GM19463 (cell line): Measurements from ENCODE around the gene SNN.
A peak's percentile ranks its signal among the peaks of the same experiment; 100 is the strongest.

Experiments used
- ATAC-seq: cut with Tn5 transposase; IDR thresholded peaks from one replicate; pipeline ENCODE4 v1.9.1; 2021; ENCODE audit warnings: mild to moderate bottlenecking, moderate library complexity; ENCODE audit not compliant: unreplicated experiment

The SNN gene

DNA sequence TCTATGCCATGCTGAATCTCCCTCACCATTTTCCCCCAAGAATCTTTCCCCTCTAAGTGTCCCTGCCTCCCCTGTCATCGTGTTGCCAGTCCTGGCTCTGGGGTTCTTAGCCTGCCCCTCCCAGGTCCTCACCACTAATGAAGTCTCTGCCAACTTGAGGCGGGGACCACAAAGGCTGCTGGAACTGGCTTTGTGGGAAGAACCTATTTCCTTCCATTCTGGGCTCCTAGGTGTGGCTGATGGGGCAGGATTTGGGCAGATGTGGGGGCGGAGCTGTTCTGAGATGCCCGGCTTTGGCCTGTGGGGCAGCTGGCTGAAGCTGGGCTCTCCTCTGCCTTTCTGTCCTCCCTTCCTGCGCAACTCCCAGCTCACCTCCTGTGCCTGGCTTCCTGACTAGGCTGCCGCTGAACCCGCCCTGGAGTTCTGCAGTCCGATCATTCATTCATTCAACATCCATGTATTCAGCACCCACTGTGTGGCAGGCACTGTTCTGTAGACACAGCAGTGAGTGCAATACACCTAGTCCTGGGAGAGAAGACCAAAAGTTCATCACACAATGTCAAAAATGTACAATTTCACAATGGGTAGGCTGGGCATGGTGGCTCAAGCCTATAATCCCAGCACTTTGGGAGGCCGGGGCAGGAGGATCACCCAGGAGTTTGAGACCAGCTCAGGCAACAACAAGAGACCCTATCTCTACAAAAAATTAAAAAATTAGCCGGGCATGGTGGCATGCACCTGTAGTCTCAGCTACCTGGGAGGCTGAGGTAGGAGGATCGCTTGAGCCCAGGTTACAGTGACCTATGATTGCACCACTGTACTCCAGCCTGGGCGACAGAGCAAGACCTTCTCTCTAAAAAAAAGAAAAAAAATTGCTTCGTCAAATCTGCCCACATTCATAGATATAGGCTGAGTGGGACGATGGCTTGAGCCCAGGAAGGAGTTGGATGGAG, 1.9 kb upstream of the SNN start:
- no peak for ATAC-seq

DNA sequence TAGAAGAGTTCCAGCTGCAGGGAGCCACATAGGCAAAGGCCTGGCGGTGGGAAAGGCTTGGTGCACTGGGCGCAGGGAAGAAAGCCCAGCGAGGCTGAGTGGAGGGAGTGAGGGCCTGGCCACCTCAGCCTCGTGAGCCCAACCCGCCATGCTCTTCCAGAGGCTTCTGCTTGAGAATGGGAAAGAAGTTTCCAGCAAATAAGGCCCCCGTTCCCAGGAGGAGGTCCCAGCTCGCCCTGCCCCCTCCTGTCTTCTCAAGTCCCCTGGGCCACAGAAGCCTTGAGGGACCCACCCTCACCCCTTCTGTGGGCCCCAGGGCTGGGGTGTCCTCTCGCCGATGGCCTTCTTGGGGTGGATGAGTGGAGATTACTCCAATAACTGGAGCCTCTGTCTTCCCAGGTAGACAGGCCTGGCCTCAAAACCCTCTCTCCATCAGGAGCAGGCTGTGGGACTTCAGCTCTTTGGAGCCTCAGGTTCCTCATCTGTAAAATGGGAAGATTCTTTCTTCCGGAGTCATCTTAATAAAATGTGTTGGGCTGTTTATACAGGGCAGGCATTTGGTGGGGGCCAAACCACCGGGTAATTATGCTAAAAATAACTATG, 933 bp upstream of the SNN start:
- ATAC-seq = no peak

DNA sequence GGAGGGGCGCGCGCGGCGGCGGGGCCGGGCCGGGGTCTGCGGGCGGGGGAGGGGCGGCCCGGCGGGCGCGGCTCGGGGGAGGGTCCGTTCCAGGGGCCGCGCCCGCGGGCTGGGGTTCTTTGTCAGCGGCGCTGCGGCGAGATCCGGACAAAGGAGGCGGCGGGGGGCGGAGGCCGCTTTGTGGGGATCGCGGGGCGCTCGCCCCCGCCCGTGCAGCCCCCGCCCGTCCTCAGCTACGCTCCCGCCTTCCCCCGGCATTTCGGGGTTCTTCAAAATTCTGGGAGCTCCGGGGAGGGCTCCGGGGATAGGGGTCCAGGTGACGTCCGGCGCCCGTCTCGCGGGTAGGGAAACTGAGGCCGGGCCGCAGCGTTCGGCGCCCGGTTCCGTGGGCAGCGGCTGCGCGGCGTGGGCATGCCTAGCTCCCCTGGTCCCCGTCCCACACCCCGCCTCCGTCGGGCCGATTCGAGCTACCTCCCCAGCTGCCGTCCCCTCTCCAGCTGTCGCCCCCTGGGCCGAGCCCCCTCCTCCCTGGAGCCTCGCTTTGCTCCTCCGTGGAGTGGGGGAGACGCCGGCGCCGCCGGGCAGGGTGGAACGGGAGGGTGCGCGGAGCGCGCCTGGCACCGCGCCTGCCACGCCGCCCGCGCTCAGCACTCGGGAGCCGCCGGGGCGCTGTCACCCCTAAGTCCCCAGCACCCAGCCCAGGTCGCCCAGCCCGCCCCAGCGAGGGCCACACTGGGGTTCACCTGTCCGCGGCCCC, 546 bp downstream of the SNN start:
- no peak for ATAC-seq

DNA sequence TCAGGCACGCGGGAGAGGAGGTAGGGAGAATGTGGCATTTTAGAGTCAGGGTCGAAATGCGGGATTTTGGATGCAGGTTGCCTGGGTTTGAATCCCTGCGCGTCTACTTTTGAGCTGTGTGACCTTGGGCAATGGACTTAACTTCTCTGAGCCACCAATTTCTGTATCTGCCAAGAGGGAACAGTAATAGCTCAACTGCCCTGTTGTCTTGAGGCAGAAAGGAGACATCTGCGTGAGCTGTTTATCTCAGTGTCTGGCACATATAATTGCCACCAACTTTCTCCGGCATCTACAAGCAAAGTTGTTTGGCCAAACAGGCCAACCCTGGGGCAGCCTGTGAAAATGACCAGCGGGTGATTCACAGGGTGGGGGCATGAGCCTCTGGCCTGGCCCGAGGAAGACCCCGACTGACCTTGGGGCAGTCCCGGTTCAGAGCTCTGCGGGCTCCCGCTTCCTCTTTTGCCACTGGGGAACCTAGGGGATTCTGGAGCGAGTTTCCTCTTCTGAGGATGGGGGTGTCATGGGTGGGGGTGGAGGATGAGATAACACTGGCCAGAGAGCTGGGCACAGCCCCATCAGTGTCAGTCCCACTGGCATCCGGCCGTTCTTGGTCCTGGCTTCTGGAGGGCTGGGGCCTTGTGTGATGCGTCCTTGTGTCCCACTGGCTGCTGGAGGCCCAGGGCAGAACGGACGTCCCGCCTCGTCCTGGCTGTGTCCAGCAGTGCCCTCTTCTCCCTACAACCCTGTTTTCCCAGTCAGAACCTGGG, 1.3 kb downstream of the SNN start:
- no peak for ATAC-seq

DNA sequence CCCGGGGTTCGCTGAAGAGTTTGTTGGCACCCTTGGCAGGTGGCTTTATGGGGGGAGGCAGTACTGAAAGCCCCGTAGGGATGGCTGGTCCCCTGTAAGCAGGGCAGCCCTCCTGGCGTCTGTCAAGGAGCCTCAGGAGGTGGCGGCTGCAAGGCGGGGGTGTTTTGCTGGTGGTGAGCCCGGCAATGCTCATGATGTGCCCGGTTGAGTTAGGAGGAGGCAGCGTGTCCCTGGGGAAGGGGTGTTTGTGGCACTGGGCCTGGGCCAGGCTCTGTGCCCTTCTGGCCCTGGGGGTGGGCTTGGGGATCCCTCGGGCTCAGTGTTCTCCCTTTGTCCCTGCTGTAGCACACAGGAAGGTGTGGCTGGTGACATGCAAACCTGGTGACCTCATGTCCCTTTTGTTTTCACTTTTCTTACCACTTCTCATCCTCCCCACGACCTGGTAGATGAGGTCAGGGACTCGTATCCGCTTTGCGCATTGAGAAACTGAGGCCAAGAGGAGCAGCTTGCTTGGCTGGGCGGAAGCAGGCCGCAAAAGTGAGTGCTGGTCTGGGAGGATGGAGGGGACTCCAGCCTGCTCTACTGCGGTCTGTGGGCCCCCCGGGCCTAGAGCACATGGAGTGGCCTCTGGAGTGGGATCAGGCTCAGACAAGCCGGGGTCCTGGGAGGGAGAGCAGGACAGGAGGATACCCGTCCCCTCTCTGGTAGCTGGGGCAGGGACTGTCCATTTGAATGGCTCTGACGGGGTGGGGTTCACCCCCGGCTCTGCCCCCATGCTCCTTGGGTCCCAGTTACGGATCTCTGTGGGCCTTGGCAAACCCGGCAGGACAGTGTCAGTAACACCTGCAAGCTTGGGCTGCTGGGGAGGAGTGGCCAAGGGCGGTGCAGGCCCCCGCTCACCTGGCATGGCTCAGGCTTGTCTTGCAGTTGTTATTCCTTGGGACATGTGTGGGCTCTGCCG, 2.2 kb downstream of the SNN start:
- peak; percentile 34 for ATAC-seq

DNA sequence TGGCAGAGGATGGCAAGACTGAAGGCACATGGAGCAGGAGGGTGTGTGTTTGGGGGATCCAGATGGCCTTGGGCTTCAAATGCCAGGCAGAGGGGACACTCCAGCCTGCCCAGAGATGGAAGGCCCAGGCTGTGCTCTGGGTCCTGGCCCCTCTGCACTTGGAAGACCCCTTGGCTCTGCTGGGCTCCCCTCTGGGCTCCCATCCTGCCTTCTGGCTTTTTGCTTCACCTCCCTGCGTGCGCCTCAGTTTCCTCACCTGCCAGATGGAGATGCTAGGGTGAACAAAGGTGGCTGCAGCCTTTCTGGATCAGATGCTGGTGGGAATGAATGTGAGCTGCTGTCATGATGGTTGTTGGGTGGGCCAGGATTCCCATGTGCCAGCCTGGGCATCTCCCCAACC, 3.0 kb downstream of the SNN start:
- ATAC-seq = no peak

DNA sequence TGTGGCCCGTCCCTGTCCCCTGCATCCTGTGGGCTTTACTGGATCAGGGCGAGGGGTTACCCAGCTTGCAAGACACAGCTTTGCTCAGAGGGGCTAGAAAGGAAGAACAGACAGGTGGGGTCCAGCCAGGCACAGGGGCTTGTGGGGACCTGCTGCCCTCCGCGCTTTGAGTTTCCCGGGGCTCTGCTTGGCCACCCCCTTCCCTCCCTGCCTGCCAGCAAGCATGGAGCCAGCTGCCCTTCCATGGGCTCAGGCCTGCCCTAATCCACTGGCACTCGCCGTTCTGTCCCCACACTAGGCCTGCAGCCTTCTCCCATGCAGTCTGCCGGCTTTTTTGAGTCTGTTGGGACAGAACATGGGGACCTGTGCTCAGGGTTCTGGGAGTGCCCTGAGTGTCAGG, 3.4 kb downstream of the SNN start:
- ATAC-seq = no peak

DNA sequence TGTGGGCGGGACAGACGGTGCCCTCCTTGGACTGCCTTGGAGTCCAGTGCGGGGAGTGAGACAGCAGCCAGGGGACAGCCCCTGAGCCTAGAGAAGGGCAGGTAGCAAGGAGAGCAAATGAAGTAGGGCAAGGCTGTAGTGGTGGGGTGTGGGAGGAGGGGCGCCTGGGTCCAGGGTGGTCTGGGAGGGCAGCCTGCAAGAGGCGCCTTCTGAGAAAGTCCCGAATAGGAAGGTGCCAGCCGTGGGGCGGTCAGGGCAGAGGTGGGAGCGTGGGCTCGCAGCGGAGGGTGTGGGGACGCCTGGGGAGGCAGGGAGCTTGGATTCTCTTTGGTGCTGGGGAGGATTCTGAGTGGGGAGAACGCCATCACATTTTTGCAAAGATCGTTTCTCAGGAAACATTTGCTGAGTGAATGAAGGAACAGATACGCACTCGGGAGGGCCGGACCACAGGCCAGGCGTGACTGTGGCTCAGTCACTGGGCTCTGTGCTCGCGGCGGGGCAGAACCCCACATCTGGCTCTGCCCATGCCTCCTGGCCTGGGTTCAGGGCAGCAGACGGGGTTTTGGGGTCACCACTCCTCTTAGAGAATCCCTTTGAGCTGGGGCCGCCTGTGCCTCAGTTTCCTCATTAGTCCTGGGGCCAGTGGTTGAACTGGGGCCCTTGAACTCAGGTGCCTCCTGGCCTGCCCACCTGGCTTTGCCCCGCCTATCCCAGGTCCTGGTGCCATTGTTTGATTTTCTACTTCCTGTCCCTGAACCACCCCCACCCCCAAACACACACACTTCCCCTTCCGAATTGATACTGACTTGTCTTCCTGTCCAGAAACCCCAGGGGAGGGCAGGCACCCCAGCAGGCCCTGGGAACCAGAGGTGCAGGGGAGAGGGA, 4.2 kb downstream of the SNN start:
- no peak for ATAC-seq

DNA sequence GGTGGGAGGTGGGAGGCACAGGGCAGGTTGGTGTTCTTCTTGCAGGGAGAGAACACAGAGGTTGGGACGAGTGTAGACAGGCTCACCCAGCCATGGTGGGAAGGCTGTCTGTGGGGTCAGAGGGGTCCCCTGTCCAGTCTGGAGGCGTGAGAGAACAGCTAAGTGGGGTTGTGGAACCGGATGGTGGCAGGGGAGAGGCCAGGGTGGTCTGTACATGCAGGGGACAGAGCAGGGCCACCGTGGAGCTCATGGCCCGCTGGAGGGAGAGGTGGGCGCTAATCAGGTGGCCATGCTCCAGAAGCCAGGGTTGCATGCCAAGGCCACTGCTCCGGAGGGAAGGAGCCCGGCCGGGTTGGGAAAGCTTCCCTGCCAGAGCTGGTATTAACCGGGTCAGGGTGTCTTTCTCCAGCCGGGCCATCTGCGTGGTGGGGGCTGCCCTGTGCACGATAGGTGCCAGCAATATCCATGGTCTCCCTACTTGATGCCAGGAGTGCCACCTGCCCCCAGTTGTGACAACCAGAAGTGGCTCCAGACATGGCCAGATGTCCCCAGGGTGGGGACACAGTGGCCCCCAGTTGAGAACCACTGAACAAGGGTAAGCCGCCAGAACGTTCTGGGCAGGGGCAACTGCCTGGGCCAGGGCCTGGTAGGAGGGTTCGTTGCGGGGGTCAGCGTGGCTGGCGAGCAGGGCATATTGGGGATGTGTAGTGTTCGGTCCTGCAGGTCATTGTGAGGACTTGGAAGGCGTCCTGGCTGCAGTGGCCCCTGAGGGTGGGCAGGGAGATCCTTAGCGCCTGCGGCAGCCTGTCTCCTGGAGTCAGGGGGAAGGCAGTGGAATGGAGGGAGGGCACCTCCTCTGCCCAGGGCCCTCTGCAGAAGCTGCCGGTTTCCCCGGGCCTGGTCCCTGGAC, 5.1 kb downstream of the SNN start:
- ATAC-seq = no peak

DNA sequence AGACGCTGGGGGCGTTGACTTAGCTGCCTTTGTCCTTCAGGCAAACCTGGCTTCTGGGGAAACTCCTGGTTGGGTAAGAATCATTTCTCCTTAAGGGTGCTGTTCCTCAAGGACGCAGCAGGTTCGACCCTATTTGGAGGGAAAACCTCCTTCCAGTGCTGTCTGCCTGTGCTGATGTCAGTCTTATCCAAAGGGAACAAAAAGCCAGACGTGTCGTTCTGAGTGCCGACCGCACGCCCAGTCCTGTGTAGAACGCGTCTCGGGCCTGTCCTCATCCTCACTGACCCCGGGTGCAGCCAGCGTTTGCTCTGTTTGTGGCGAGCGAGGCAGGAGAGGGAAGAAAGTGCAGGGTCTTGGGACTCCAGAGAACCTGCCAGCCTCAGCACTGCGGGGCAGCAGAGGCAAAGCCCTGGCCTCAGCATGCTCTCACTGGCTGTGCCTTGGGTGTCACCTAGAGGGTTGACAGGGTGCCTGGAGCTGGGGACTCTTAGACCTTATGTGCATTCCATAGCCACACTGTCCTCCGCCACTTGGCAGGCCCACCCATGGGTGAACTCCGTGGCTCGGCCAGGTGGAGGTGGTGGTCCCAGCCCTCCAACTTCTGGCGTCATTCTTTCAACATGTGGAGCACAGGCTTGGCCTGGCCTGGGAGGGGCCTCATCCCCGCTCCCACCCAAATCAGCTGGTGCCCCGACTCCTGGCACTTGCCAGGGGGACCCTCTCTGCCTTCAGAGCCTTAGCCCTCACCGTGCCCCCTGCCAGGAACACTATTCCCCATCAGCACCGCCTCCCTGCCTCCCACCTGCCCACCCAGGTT, 6.0 kb downstream of the SNN start:
- no peak for ATAC-seq

DNA sequence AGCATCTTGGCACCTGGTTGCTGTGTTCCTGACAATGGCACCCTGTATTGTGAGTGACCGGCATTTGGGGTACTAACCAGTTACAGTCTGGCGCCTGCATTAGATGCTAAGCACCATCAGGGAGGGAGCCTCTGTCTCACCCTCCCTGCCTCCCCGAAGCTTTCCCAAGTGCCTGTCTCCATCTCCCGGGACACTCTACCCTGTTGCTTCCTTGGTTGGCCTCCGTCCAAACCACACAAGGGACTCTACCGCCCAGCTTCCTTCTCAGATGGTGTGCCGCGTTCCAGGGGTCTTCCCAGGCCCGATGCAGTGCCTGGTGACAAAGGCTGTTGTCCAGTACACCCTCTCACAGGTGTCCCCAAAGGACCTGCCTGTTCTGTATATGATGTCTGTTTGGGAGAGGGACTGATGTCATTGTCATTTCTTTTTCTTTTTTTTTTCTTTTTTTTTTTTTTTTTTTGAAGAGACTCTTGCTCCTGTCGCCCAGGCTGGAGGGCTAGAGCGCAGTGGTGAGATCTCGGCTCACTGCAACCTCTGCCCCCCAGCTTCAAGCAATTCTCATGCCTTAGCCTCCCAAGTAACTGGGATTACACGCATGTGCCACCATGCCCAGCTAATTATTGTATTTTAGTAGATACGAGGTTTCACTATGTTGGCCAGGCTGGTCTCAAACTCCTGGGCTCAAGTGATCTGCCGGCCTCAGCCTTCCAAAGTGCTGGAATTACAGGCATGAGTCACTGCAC, 6.7 kb downstream of the SNN start:
- no peak for ATAC-seq

DNA sequence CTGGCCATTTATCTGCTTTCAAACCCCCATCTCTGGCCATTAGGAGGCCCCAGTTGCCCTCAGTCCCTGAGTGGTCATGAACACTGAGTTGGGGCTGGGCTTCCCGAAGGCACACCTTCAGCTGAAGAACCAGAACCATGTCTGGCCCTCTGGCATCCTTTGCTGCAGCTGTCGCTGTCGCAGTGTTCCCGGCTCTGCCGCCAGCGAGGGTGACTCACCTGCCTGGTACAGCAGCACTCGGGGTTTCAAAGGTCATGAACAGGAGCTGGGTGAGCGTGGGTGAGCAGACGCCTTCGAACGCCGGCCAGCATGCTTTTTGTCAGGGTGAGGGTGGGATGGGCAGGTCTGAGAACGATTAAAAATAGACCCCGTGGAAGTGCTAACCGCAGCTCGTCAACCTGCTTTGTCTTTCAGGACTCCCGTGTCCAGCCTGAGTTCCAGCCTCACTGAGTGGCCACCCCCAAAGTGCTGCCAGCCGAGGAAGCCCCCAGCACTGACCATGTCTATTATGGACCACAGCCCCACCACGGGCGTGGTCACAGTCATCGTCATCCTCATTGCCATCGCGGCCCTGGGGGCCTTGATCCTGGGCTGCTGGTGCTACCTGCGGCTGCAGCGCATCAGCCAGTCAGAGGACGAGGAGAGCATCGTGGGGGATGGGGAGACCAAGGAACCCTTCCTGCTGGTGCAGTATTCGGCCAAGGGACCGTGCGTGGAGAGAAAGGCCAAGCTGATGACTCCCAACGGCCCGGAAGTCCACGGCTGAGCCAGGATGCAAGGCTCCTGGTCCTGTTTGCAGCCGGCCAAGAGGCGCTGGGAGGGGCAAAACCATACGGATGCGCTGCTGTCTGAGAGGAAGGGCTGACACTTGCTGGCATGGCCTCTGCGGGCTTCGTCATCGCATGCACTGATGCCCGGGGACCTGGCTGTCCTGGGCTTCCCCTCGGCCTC, 7.6 kb downstream of the SNN start:
- no peak for ATAC-seq

DNA sequence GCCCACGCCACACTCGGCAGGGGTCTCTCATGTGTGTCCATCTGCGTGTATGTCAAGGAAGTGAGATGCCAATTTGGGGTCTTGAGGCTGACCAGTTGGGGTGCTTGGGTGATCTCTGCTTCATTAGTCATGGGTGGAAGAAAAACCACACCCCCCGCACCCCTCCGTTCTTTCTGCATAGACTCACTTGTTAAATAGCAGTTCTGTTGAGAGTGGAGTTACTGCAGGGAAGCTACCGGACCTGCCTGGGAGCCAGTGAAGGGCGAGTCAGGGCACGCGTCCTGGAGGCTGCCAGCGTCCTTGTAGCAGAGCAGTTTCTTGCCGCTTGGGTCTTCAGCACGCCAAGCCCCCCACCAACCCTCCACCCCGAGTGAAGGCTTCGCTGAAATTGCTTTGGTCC, 8.5 kb downstream of the SNN start:
- ATAC-seq = no peak

DNA sequence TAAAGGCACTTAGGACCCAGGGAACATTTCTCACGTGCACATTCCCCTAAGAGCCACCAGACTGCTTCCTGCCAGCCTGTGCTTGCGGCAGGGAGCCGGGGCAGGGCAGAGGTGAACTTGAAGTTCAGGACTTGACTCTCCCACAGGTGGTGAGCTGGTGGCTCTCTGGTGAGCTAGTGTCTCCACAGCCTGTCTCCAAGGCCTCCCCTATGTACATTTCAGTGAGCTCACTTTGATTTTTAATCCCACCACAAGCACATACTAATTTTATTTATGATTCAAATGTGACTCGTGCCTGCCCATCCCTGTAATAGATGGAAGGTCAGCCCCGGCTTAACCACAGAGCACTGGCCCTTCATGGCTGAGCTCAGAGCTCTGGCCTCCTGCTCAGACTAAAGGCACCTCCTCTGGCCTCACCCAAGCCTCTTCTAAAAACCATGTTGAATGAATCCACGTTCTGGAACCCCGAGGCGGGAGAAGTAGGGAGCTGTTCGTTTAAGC, 9.2 kb downstream of the SNN start:
- ATAC-seq = no peak
